ENCODE results near the gene CAMTA1. TPM values are rescaled to one million over a fixed set of nuclear protein-coding genes. Genes with fewer than 3 reads are reported as not detected.

CAMTA1 gene
- total RNA-seq, 1 experiment from 2014 or later = 69.5 TPM

DNA sequence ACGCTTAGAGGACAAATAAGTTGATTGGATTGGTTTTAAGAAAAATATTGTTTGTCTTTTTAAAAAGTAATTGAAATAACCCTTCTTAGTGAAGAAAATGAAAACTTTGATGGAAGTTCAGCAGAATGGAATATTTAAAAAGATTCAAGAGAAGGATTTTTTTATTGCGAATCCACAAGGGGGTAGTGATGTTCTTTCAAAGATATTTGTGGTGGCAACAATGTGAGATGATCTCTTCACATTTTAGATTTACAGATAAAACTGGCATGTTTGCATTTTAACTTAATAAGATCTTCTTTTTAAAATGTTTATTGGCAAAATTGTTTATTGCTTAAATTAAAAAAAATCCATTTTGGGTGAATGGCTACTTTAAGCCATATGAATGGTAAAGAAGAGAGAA, 8.9 kb downstream of the CAMTA1 start:
- no peak for ATAC-seq
- CTCF ChIA-PET = interaction anchor here (1.1 kb wide), 1 partner anchor 414 kb away, joined by 6 read pairs; no protein-coding TSS in a partner anchor

More for the DNA sequence above, 8.9 kb downstream of the CAMTA1 start:
- intact Hi-C loops (cut with micrococcal nuclease) = loop anchor here (1.0 to 10.0 kb wide), 5 partner anchors 96 to 851 kb away; no protein-coding TSS in a partner anchor
- Histone ChIP-seq H3K79me2 (ENCODE audit: insufficient read depth, low read length) (peaks cover 90% of the 10 kb centered on the region), H3K4me2 (ENCODE audit: low read length) (no peak overlapping the region), H3K36me3 (ENCODE audit: control insufficient read depth in 1 of 2, insufficient read depth in 2 of 2, low read length in 2 of 2) (no peaks in the 10 kb centered on the region), H3K9me3 (ENCODE audit: control insufficient read depth in 1 of 2, insufficient read depth in 1 of 2, low read depth in 1 of 2, low read length in 2 of 2) (no peaks in the 10 kb centered on the region), H3K9ac (ENCODE audit: low read length) (no peak overlapping the region), H3K4me3 (replicated peaks in 1 of 2; ENCODE audit: low read depth in 1 of 2, low read length in 2 of 2) (no peak overlapping the region), H2AFZ (ENCODE audit: low read depth, low read length, poor library complexity, severe bottlenecking) (no peak overlapping the region), H3K4me1 (ENCODE audit: control insufficient read depth in 1 of 2, insufficient read depth in 2 of 2, low read length in 2 of 2) (no peaks in the 10 kb centered on the region), H3K27me3 (ENCODE audit: insufficient read depth, low read length) (no peaks in the 10 kb centered on the region), H3K9me2 (ENCODE audit: insufficient read depth) (no peaks in the 10 kb centered on the region), H4K20me1 (ENCODE audit: insufficient read depth) (no peaks in the 10 kb centered on the region), H3K27ac (ENCODE audit: low read depth, low read length) (no peak overlapping the region)
- ChIA-PET POLR2A (no interaction called here), RAD21 (ENCODE audit: low non-redundant PET in 1 of 2, low total read pairs in 2 of 2, uncharacterized antibody in 2 of 2, unreplicated experiment in 2 of 2) (no interaction called here)
- BruUV-seq (replicated peaks) = no TSS peak
- DNase-seq (ENCODE audit: low read depth, low spot score) = peak; percentile 26
- TF ChIP-seq ELF1 (IDR thresholded peaks at IDR 0.05; ENCODE audit: borderline replicate concordance, low read depth) = no peak
- TF ChIP-seq, protein P1, sequence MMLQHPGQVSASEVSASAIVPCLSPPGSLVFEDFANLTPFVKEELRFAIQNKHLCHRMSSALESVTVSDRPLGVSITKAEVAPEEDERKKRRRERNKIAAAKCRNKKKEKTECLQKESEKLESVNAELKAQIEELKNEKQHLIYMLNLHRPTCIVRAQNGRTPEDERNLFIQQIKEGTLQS (IDR thresholded peaks at IDR 0.05) = no peak
- TF ChIP-seq EGR1 (IDR thresholded peaks at IDR 0.05; ENCODE audit: low read depth) = no peak
- TF ChIP-seq, protein P2, sequence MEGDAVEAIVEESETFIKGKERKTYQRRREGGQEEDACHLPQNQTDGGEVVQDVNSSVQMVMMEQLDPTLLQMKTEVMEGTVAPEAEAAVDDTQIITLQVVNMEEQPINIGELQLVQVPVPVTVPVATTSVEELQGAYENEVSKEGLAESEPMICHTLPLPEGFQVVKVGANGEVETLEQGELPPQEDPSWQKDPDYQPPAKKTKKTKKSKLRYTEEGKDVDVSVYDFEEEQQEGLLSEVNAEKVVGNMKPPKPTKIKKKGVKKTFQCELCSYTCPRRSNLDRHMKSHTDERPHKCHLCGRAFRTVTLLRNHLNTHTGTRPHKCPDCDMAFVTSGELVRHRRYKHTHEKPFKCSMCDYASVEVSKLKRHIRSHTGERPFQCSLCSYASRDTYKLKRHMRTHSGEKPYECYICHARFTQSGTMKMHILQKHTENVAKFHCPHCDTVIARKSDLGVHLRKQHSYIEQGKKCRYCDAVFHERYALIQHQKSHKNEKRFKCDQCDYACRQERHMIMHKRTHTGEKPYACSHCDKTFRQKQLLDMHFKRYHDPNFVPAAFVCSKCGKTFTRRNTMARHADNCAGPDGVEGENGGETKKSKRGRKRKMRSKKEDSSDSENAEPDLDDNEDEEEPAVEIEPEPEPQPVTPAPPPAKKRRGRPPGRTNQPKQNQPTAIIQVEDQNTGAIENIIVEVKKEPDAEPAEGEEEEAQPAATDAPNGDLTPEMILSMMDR (IDR thresholded peaks at IDR 0.05 in 2 of 3, conservative IDR thresholded peaks at IDR 0.05 in 1 of 3; ENCODE audit: borderline replicate concordance in 1 of 3, insufficient read depth in 1 of 3, low read depth in 2 of 3, low read length in 2 of 3) = peak in 2 of 3 experiments; percentile 60 to 62; a peak in 3 of 6 replicates
- no peak for TF ChIP-seq YY1 (IDR thresholded peaks at IDR 0.05; ENCODE audit: extremely low read depth, insufficient replicate concordance, low read depth, low read length)
- TF ChIP-seq REST (IDR thresholded peaks at IDR 0.05; ENCODE audit: low read depth) = no peak
- no peak for TF ChIP-seq POLR2A (IDR thresholded peaks at IDR 0.05; ENCODE audit: borderline replicate concordance, extremely low read depth, insufficient read depth, insufficient read length)
- TF ChIP-seq EZH2 (IDR thresholded peaks at IDR 0.05) = no peak
- TF ChIP-seq EZH2phosphoT487 (IDR thresholded peaks at IDR 0.05; ENCODE audit: borderline replicate concordance) = no peak
- no peak for TF ChIP-seq POLR2AphosphoS5 (IDR thresholded peaks at IDR 0.05; ENCODE audit: low read depth, low read length)
- TF ChIP-seq RAD21 (IDR thresholded peaks at IDR 0.05; ENCODE audit: low read depth) = peak; percentile 69; the same call in 1 of the 2 replicates

Data from HCT116 (cell line).